ENCODE data around the gene OXT.
"Not testable (repeated sequence)": the region's sequence is repeated elsewhere in the genome, so short reads cannot be mapped to it uniquely, and the experiment has no call there.

The OXT gene

GRCh38 chr20:3071610-3072529 is at the start of gene OXT:
Gene OXT, plus strand, starts transcription at chr20:3071620. Its CDS starts 36 bp downstream, at chr20:3071656.
- DNase-seq = no peak

GRCh38 chr20:3021777-3022176 is 49.6 kb upstream of the OXT start:
- no peak for DNase-seq

GRCh38 chr20:3022559-3023490 is 48.6 kb upstream of the OXT start:
- DNase-seq = not testable (repeated sequence)

- no peak for DNase-seq
Measured at GRCh38 chr20:3027987-3028386, 43.4 kb upstream of the OXT start.

GRCh38 chr20:3031524-3032147 is 39.8 kb upstream of the OXT start:
- no peak for DNase-seq

- DNase-seq = no peak
Measured at GRCh38 chr20:3032624-3033023, 38.8 kb upstream of the OXT start.

- DNase-seq = no peak
Measured at GRCh38 chr20:3037654-3038053, 33.8 kb upstream of the OXT start.

- DNase-seq = no peak
Measured at GRCh38 chr20:3038454-3038853, 33.0 kb upstream of the OXT start.

GRCh38 chr20:3039426-3039825 is 32.0 kb upstream of the OXT start:
- DNase-seq = no peak

- no peak for DNase-seq
Measured at GRCh38 chr20:3040086-3040485, 31.3 kb upstream of the OXT start.

GRCh38 chr20:3041854-3042409 is 29.5 kb upstream of the OXT start:
- DNase-seq = no peak

- no peak for DNase-seq
Measured at GRCh38 chr20:3042625-3043024, 28.8 kb upstream of the OXT start.

- DNase-seq = no peak
Measured at GRCh38 chr20:3043322-3043721, 28.1 kb upstream of the OXT start, which contains the start of gene GNRH2. Gene GNRH2, plus strand, starts transcription at chr20:3043622. Its CDS starts 793 bp downstream, at chr20:3044415.

- DNase-seq = no peak
Measured at GRCh38 chr20:3044336-3044965, 27.0 kb upstream of the OXT start.

GRCh38 chr20:3045042-3045815 is 26.2 kb upstream of the OXT start:
- no peak for DNase-seq

- DNase-seq = peak; percentile 89
Measured at GRCh38 chr20:3045816-3046676, 25.4 kb upstream of the OXT start, which contains the start of gene MRPS26. Gene MRPS26, plus strand, starts transcription at chr20:3046052. Its CDS starts 17 bp downstream, at chr20:3046069.

GRCh38 chr20:3046677-3047462 is 24.6 kb upstream of the OXT start:
- DNase-seq = peak; percentile 24

GRCh38 chr20:3047486-3048419 is 23.7 kb upstream of the OXT start:
- no peak for DNase-seq
